Stimulated activated effector memory CD8-positive, alpha-beta T cell treated with anti-CD3 and anti-CD28 coated beads, Interleukin-12 subunit alpha, Interleukin-12 subunit beta, amount 100 ng/mL, for 72 hours (primary cell): ENCODE measurements around the gene SLC13A2.
A peak's percentile ranks its signal among the peaks of the same experiment; 100 is the strongest.
"Not testable (repeated sequence)": the region's sequence is repeated elsewhere in the genome, so short reads cannot be mapped to it uniquely, and the experiment has no call there.

Experiments
- ATAC-seq: fragments of 150-1000 bp; cut with Tn5 transposase; 2 replicates; pipeline ENCODE4 v1.10.0; 2021
- DNase-seq, 2 donors: peaks; one replicate each; pipeline ENCODE4 v3.0.0; 2021 to 2022; ENCODE audit warnings: low spot score in 2 of 2
- H3K27ac Mint-ChIP-seq: one replicate; pipeline ENCODE4 v1.8.0; 2022; ENCODE audit warnings: mild to moderate bottlenecking, mixed read lengths
- H3K36me3 Mint-ChIP-seq: one replicate; pipeline ENCODE4 v1.8.0; 2022; ENCODE audit warnings: mild to moderate bottlenecking, mixed read lengths
- H3K4me1 Mint-ChIP-seq: one replicate; pipeline ENCODE4 v1.8.0; 2022; ENCODE audit warnings: mixed read lengths
- H3K4me3 Mint-ChIP-seq: one replicate; pipeline ENCODE4 v1.8.0; 2022; ENCODE audit warnings: mild to moderate bottlenecking, mixed read lengths
- H3K9me3 Mint-ChIP-seq: one replicate; pipeline ENCODE4 v1.8.0; 2022; ENCODE audit warnings: mixed read lengths

Gene SLC13A2

GRCh38 chr17:28511858-28512461 lies 38.5 kb downstream of the SLC13A2 start:
- ATAC-seq (no peak), DNase-seq (no peak)
- Mint-ChIP-seq H3K27ac (no peak overlapping the region), H3K4me3 (no peak overlapping the region), H3K9me3 (no peaks in the 10 kb centered on the region), H3K4me1 (no peaks in the 10 kb centered on the region), H3K36me3 (no peaks in the 10 kb centered on the region)

- H3K4me3 Mint-ChIP-seq, result no peak overlapping the region
- DNase-seq (no peak), ATAC-seq (no peak)
- H3K4me1 Mint-ChIP-seq, result no peaks in the 10 kb centered on the region
- H3K9me3 Mint-ChIP-seq, result no peaks in the 10 kb centered on the region
- no peaks in the 10 kb centered on the region for H3K36me3 Mint-ChIP-seq
- no peak overlapping the region for H3K27ac Mint-ChIP-seq
Observed at GRCh38 chr17:28513476-28513875, 40.0 kb downstream of the SLC13A2 start.

- no peak for ATAC-seq
- H3K27ac Mint-ChIP-seq, result no peak overlapping the region
- H3K36me3 Mint-ChIP-seq, result no peaks in the 10 kb centered on the region
- no peak for DNase-seq
- no peaks in the 10 kb centered on the region for H3K9me3 Mint-ChIP-seq
- no peak overlapping the region for H3K4me3 Mint-ChIP-seq
- H3K4me1 Mint-ChIP-seq, result no peaks in the 10 kb centered on the region
Observed at GRCh38 chr17:28514561-28515002, 41.1 kb downstream of the SLC13A2 start.

- no peak overlapping the region for H3K27ac Mint-ChIP-seq
- ATAC-seq, result no peak
- no peaks in the 10 kb centered on the region for H3K4me1 Mint-ChIP-seq
- no peaks in the 10 kb centered on the region for H3K36me3 Mint-ChIP-seq
- DNase-seq, result no peak
- H3K4me3 Mint-ChIP-seq, result no peak overlapping the region
- no peaks in the 10 kb centered on the region for H3K9me3 Mint-ChIP-seq
Observed at GRCh38 chr17:28515518-28515917, 42.1 kb downstream of the SLC13A2 start.

- H3K36me3 Mint-ChIP-seq, result no peaks in the 10 kb centered on the region
Observed at GRCh38 chr17:28518132-28518531, 44.7 kb downstream of the SLC13A2 start.

GRCh38 chr17:28518578-28518977 lies 45.1 kb downstream of the SLC13A2 start:
- no peaks in the 10 kb centered on the region for H3K36me3 Mint-ChIP-seq
- no peak overlapping the region for H3K27ac Mint-ChIP-seq
- H3K4me3 Mint-ChIP-seq, result no peak overlapping the region
- H3K4me1 Mint-ChIP-seq, result no peaks in the 10 kb centered on the region
- ATAC-seq (no peak), DNase-seq (no peak)
- H3K9me3 Mint-ChIP-seq, result no peaks in the 10 kb centered on the region

More at GRCh38 chr17:28518132-28518531, 44.7 kb downstream of the SLC13A2 start:
- H3K4me3 Mint-ChIP-seq, result no peak overlapping the region
- ATAC-seq, result no peak
- no peak overlapping the region for H3K27ac Mint-ChIP-seq
- H3K9me3 Mint-ChIP-seq, result no peaks in the 10 kb centered on the region
- H3K4me1 Mint-ChIP-seq, result no peaks in the 10 kb centered on the region
- DNase-seq, result no peak

- no peak for ATAC-seq
- DNase-seq, result no peak
- H3K9me3 Mint-ChIP-seq, result no peaks in the 10 kb centered on the region
- H3K27ac Mint-ChIP-seq, result no peak overlapping the region
- H3K4me3 Mint-ChIP-seq, result no peak overlapping the region
- no peaks in the 10 kb centered on the region for H3K4me1 Mint-ChIP-seq
- no peaks in the 10 kb centered on the region for H3K36me3 Mint-ChIP-seq
Observed at GRCh38 chr17:28519236-28519635, 45.8 kb downstream of the SLC13A2 start.

- Mint-ChIP-seq H3K4me3 (no peak overlapping the region), H3K4me1 (no peaks in the 10 kb centered on the region), H3K27ac (no peak overlapping the region), H3K36me3 (no peaks in the 10 kb centered on the region), H3K9me3 (no peaks in the 10 kb centered on the region)
- no peak for ATAC-seq
- no peak for DNase-seq
Observed at GRCh38 chr17:28520687-28521086, 47.2 kb downstream of the SLC13A2 start.

- Mint-ChIP-seq H3K4me1 (no peaks in the 10 kb centered on the region), H3K9me3 (no peaks in the 10 kb centered on the region), H3K27ac (no peak overlapping the region), H3K36me3 (no peaks in the 10 kb centered on the region), H3K4me3 (no peak overlapping the region)
- DNase-seq (no peak), ATAC-seq (no peak)
Observed at GRCh38 chr17:28521311-28522085, 48.1 kb downstream of the SLC13A2 start.

GRCh38 chr17:28522281-28522680 lies 48.8 kb downstream of the SLC13A2 start:
- not testable (repeated sequence) for H3K4me3 Mint-ChIP-seq, H3K36me3 Mint-ChIP-seq

GRCh38 chr17:28523186-28523585 lies 49.7 kb downstream of the SLC13A2 start:
- DNase-seq, result no peak
- H3K36me3 Mint-ChIP-seq, result no peaks in the 10 kb centered on the region
- H3K9me3 Mint-ChIP-seq, result no peaks in the 10 kb centered on the region
- no peak for ATAC-seq
- H3K4me1 Mint-ChIP-seq, result no peaks in the 10 kb centered on the region
- peak overlapping the region; percentile 23 for H3K27ac Mint-ChIP-seq
- H3K4me3 Mint-ChIP-seq, result no peak overlapping the region

More at GRCh38 chr17:28522281-28522680, 48.8 kb downstream of the SLC13A2 start:
- not testable (repeated sequence) for H3K4me1 Mint-ChIP-seq, H3K27ac Mint-ChIP-seq, DNase-seq, ATAC-seq, H3K9me3 Mint-ChIP-seq

- ATAC-seq (no peak), DNase-seq (no peak)
- Mint-ChIP-seq H3K4me3 (no peak overlapping the region), H3K36me3 (no peaks in the 10 kb centered on the region), H3K9me3 (no peaks in the 10 kb centered on the region), H3K27ac (no peak overlapping the region), H3K4me1 (no peaks in the 10 kb centered on the region)
Observed at GRCh38 chr17:28523876-28524275, 50.4 kb downstream of the SLC13A2 start.

- no peaks in the 10 kb centered on the region for H3K4me1 Mint-ChIP-seq
- H3K9me3 Mint-ChIP-seq, result no peaks in the 10 kb centered on the region
- H3K36me3 Mint-ChIP-seq, result no peaks in the 10 kb centered on the region
- no peak overlapping the region for H3K4me3 Mint-ChIP-seq
- DNase-seq (no peak), ATAC-seq (no peak)
- H3K27ac Mint-ChIP-seq, result no peak overlapping the region
Observed at GRCh38 chr17:28524476-28525424, 51.3 kb downstream of the SLC13A2 start.

GRCh38 chr17:28526381-28526780 lies 52.9 kb downstream of the SLC13A2 start:
- Mint-ChIP-seq H3K27ac (peak overlapping the region; percentile 68), H3K9me3 (no peaks in the 10 kb centered on the region), H3K4me1 (no peaks in the 10 kb centered on the region), H3K36me3 (no peaks in the 10 kb centered on the region), H3K4me3 (no peak overlapping the region)
- ATAC-seq (no peak), DNase-seq (no peak)

- ATAC-seq (no peak), DNase-seq (no peak)
- no peaks in the 10 kb centered on the region for H3K36me3 Mint-ChIP-seq
- no peaks in the 10 kb centered on the region for H3K9me3 Mint-ChIP-seq
- H3K27ac Mint-ChIP-seq, result no peak overlapping the region
- no peaks in the 10 kb centered on the region for H3K4me1 Mint-ChIP-seq
- H3K4me3 Mint-ChIP-seq, result no peak overlapping the region
Observed at GRCh38 chr17:28527181-28527681, 53.8 kb downstream of the SLC13A2 start.
